ENCODE measurements around the gene STX1B. TPM values are rescaled to one million over a fixed set of nuclear protein-coding genes. Genes with fewer than 3 reads are reported as not detected.

STX1B gene
- total RNA-seq, 2 experiments from 2014 or later = 3.5 to 3.6 TPM

DNA sequence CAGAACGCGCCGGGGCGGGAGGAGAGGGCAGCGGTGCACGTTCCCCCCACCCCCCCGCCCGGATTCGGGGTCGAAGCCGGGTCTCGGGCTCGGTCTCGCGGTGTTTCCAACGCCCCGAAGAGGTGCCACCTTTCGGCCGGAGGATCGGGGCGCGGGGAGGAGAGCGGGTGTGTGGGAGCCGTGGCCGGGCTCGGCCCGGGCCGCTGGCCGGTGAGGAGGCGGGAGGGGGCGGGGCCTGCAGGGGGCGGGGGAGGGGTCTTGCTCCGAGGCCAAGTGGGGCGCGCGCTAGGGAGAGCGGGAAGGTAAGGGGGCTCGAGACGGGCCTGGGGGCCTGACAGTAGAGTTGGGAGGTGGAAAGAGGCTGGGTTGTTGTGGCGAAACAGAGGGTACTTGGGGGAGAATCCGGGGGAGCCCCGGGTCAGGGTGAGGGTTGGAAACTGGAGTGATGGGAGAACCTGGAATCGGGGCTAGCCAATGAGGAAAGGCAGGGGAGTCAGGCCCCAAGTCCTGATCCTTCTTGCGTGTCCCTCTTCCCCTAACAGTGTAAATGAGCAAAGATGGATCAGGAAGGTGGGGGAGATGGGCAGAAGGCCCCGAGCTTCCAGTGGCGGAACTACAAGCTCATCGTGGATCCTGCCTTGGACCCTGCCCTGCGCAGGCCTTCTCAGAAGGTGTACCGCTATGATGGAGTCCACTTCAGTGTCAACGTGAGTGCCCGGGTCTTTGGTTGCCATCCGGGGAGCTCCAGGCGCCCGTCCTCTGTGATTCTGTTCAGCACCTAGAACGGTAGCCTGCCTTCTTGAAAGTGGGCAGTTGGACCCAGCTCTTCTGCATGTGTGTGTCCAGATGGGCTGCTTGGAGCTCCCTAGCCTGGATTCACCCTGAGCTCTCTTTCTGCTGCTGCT lies 52.0 kb downstream of the STX1B start:
- peaks cover 30% of the 10 kb centered on the region for H3K36me3 Mint-ChIP-seq
- H3K4me1 Mint-ChIP-seq = peaks cover 33% of the 10 kb centered on the region
- peak; percentile 9 for ATAC-seq
- peak overlapping the region; percentile 86 for H3K27ac Mint-ChIP-seq
- no peaks in the 10 kb centered on the region for H3K27me3 Mint-ChIP-seq
- CTCF ChIA-PET = interaction anchor here (0.8 to 1.0 kb wide), 4 partner anchors 16 to 183 kb away, joined by 3 to 5 read pairs (median 3); no protein-coding TSS in a partner anchor
- no peak for DNase-seq
- no peaks in the 10 kb centered on the region for H3K9me3 Mint-ChIP-seq (ENCODE audit: low read depth)
- peak overlapping the region; percentile 85 for H3K4me3 Mint-ChIP-seq

- H3K4me3 Mint-ChIP-seq = peak within 1 kb of the TSS; percentile 89
- peak within 1 kb of the TSS; percentile 99 for H3K27ac Mint-ChIP-seq
- H3K9me3 Mint-ChIP-seq (ENCODE audit: low read depth) = no peaks in the 10 kb centered on the region
- CTCF ChIA-PET = interaction anchor here (0.9 kb wide), 1 partner anchor 16 kb away, joined by 3 read pairs; no protein-coding TSS in a partner anchor
- peaks cover 24% of the 10 kb centered on the region for H3K36me3 Mint-ChIP-seq
- no peaks in the 10 kb centered on the region for H3K27me3 Mint-ChIP-seq
- peak; percentile 90 for ATAC-seq
- peak; percentile 98 for DNase-seq
- peaks cover 33% of the 10 kb centered on the region for H3K4me1 Mint-ChIP-seq
Observed at GRCh38 chr16:30957456-30958174, 52.8 kb downstream of the STX1B start, which contains the start of gene SETD1A. Gene SETD1A (plus strand): TSS chr16:30957754. CDS start chr16:30958732, 978 bp downstream.

- DNase-seq = peak; percentile 92
- ATAC-seq = peak; percentile 76
- H3K36me3 Mint-ChIP-seq = peaks cover 22% of the 10 kb centered on the region
- peak overlapping the region; percentile 99 for H3K27ac Mint-ChIP-seq
- H3K4me1 Mint-ChIP-seq = peaks cover 33% of the 10 kb centered on the region
- H3K27me3 Mint-ChIP-seq = no peaks in the 10 kb centered on the region
- CTCF ChIA-PET = interaction anchor here (0.9 to 3.8 kb wide), 2 partner anchors 15 to 186 kb away, joined by 3 to 20 read pairs; no protein-coding TSS in a partner anchor
- H3K9me3 Mint-ChIP-seq (ENCODE audit: low read depth) = no peaks in the 10 kb centered on the region
- peak overlapping the region; percentile 89 for H3K4me3 Mint-ChIP-seq
Observed at GRCh38 chr16:30956601-30957455, 53.6 kb downstream of the STX1B start.

DNA sequence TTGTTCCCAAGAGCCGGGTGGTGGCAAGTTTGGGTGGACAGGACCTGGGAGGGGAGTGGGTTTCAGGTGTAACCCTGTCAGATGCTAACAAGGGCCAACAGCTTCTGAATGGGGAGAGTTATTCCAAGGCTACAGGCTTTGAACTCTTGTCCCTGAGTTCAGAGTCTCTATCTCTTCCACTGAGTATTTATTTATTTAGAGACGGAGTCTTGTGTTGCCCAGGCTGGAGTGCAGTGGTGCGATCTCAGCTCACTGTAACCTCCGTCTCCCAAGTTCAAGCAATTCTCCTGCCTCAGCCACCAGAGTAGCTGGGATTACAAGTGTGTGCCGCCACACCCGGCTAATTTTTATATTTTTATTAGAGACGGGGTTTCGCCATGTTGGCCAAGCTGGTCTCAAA lies 55.4 kb downstream of the STX1B start:
- H3K9me3 Mint-ChIP-seq (ENCODE audit: low read depth) = no peaks in the 10 kb centered on the region
- DNase-seq (no peak), ATAC-seq (no peak)
- H3K4me1 Mint-ChIP-seq = peaks cover 40% of the 10 kb centered on the region
- H3K27ac Mint-ChIP-seq = no peak overlapping the region
- H3K36me3 Mint-ChIP-seq = peaks cover 8% of the 10 kb centered on the region
- CTCF ChIA-PET = interaction anchor here (1.4 to 3.9 kb wide), 5 partner anchors 11 to 187 kb away, joined by 3 to 21 read pairs (median 13); no protein-coding TSS in a partner anchor
- no peak overlapping the region for H3K4me3 Mint-ChIP-seq
- no peaks in the 10 kb centered on the region for H3K27me3 Mint-ChIP-seq

DNA sequence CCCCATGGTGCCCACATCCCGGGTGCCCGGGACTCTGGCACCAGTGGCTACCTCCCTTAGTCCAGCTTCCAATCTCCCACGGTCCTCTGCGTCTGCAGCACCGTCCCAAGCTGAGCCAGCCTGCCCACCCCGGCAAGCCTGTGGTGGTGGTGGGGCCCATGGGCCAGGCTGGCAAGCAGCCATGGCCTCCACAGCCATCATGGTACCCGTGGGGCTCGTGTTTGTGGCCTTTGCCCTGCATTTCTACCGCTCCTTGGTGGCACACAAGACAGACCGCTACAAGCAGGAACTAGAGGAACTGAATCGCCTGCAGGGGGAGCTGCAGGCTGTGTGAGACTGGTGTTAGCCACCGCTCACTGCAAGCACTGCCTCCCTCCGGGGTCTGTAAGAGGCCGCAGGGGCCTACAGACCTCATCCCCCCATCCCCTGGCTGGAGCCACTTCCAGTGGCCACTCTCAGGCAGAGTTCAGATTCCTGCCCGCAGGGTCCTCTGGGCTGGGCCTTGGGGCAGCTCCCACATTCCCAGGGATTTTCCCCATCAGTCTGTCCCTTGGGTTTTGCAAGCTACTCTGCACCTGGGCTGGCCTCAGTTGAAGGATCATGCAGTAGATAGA lies 56.8 kb downstream of the STX1B start:
- no peaks in the 10 kb centered on the region for H3K27me3 Mint-ChIP-seq
- H3K4me1 Mint-ChIP-seq = peaks cover 35% of the 10 kb centered on the region
- no peaks in the 10 kb centered on the region for H3K36me3 Mint-ChIP-seq
- CTCF ChIA-PET = interaction anchor here (0.6 to 3.9 kb wide), 25 partner anchors 8 to 915 kb away, joined by 3 to 21 read pairs (median 3); partner anchors contain the start of genes HSD3B7, PYCARD and VKORC1
- no peak overlapping the region for H3K4me3 Mint-ChIP-seq
- H3K9me3 Mint-ChIP-seq (ENCODE audit: low read depth) = no peaks in the 10 kb centered on the region
- H3K27ac Mint-ChIP-seq = no peak overlapping the region
- DNase-seq (peak; percentile 82), ATAC-seq (peak; percentile 23)

GRCh38 chr16:30953111-30953510 lies 57.3 kb downstream of the STX1B start:
- CTCF ChIA-PET = interaction anchor here (0.9 to 3.9 kb wide), 14 partner anchors 9 to 916 kb away, joined by 3 to 21 read pairs (median 4); partner anchors contain the start of genes HSD3B7 and VKORC1
- H3K4me3 Mint-ChIP-seq = no peak overlapping the region
- no peak for DNase-seq
- no peaks in the 10 kb centered on the region for H3K36me3 Mint-ChIP-seq
- no peak overlapping the region for H3K27ac Mint-ChIP-seq
- H3K4me1 Mint-ChIP-seq = peaks cover 32% of the 10 kb centered on the region
- no peak for ATAC-seq
- no peaks in the 10 kb centered on the region for H3K9me3 Mint-ChIP-seq (ENCODE audit: low read depth)
- H3K27me3 Mint-ChIP-seq = no peaks in the 10 kb centered on the region

DNA sequence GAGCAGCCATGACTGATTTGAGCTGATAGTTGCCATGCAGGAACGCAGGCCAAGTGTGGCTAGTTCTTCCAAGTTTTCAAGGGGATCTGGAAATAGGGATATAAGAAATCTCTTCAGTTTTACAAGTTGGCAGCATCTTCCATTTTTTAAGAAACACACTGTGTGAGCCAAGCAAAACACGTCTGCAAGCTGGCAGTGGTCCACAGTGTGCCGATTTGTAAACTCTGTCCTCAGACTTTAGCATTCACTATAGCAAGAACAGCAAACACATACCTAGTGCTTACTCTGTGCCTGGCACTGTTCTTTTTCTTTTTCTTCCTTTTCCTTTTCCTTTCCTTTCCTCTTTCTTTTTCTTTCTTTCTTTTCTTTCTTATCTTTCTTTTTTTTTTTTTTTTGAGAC lies 58.7 kb downstream of the STX1B start:
- Mint-ChIP-seq H3K9me3 (ENCODE audit: low read depth) (no peaks in the 10 kb centered on the region), H3K27me3 (no peaks in the 10 kb centered on the region), H3K4me3 (no peak overlapping the region), H3K36me3 (no peaks in the 10 kb centered on the region), H3K4me1 (peaks cover 32% of the 10 kb centered on the region), H3K27ac (peak overlapping the region; percentile 11)
- ATAC-seq (no peak), DNase-seq (no peak)
- CTCF ChIA-PET = interaction anchor here (1.3 to 2.5 kb wide), 2 partner anchors 10 to 33 kb away, joined by 4 to 11 read pairs; partner anchors contain the start of gene HSD3B7

DNA sequence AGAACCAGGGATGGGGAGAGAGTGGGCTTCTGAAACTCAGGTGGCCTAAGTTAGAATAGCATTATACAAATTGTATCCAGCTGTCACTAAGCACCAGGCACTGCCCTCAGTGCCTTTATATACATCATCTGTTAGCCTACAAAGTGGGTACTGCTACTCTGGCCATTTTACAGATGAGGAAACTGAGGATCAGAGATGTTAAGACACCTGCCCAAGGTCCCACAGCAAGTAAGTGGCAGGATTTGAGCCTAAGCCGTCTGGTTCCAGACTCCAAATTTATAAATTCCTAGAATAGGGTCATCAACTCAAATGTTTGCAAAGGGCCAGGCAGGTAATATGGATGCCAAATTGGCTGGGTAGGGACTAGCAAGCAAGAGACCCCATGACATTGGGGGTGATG lies 59.2 kb downstream of the STX1B start:
- Mint-ChIP-seq H3K9me3 (ENCODE audit: low read depth) (no peaks in the 10 kb centered on the region), H3K4me3 (no peak overlapping the region)

GRCh38 chr16:30950516-30951065 lies 59.8 kb downstream of the STX1B start:
- Mint-ChIP-seq H3K9me3 (ENCODE audit: low read depth) (no peaks in the 10 kb centered on the region), H3K36me3 (peaks cover 2% of the 10 kb centered on the region), H3K27me3 (no peaks in the 10 kb centered on the region), H3K4me3 (peak overlapping the region; percentile 83), H3K4me1 (peaks cover 26% of the 10 kb centered on the region), H3K27ac (peak overlapping the region; percentile 89)
- ATAC-seq = no peak
- no peak for DNase-seq
- CTCF ChIA-PET = interaction anchor here (0.5 to 2.5 kb wide), 8 partner anchors 8 to 272 kb away, joined by 3 to 11 read pairs (median 4); partner anchors contain the start of gene HSD3B7

More for the DNA sequence above, 59.2 kb downstream of the STX1B start:
- CTCF ChIA-PET = interaction anchor here (0.5 to 2.5 kb wide), 4 partner anchors 9 to 271 kb away, joined by 3 to 11 read pairs (median 4); partner anchors contain the start of gene HSD3B7
- no peak for DNase-seq
- H3K27me3 Mint-ChIP-seq = no peaks in the 10 kb centered on the region
- no peak for ATAC-seq
- H3K4me1 Mint-ChIP-seq = peaks cover 29% of the 10 kb centered on the region
- H3K36me3 Mint-ChIP-seq = peaks cover 2% of the 10 kb centered on the region
- no peak overlapping the region for H3K27ac Mint-ChIP-seq

- DNase-seq (peak; percentile 78), ATAC-seq (peak; percentile 55)
- Mint-ChIP-seq H3K27me3 (no peaks in the 10 kb centered on the region), H3K36me3 (peaks cover 5% of the 10 kb centered on the region), H3K4me3 (peak overlapping the region; percentile 83), H3K9me3 (ENCODE audit: low read depth) (no peaks in the 10 kb centered on the region), H3K4me1 (peaks cover 26% of the 10 kb centered on the region), H3K27ac (peak overlapping the region; percentile 89)
- CTCF ChIA-PET = interaction anchor here (0.7 to 2.5 kb wide), 10 partner anchors 8 to 927 kb away, joined by 3 to 11 read pairs (median 4); partner anchors contain the start of gene HSD3B7
Observed at GRCh38 chr16:30949650-30950515, 60.6 kb downstream of the STX1B start.

Measured in activated CD8-positive, alpha-beta memory T cell treated with anti-CD3 and anti-CD28 coated beads, Interleukin-2, amount 10 ng/mL, durations not matched to agents 7 days and 5 days (primary cell).